Sigmoid colon (tissue), 4 donors: ENCODE measurements around the gene RHOV.

ENCODE experiments used
- CTCF ChIP-seq, 4 experiments: fragments of 450-650 bp in 3 of 4; fragments of 200-600 bp in 1 of 4; IDR thresholded peaks; one replicate each; pipeline ENCODE4 v1.5.1; 2016 to 2019; ENCODE audit warnings: antibody characterized with exemption in 4 of 4, mild to moderate bottlenecking in 3 of 4, moderate library complexity in 2 of 4
- POLR2AphosphoS5 ChIP-seq, 4 donors: sonication (generic); formaldehyde crosslinking; IDR thresholded peaks; one replicate each; pipeline ENCODE4 v1.6.1; 2017; ENCODE audit warnings: antibody characterized with exemption in 4 of 4

- TF ChIP-seq POLR2AphosphoS5 (IDR thresholded peaks at IDR 0.05), result no peak
- no peak for TF ChIP-seq CTCF (IDR thresholded peaks at IDR 0.05)
Measured at GRCh38 chr15:40918146-40918798, 44.2 kb upstream of the RHOV start.
